GM23338 (cell line): Measurements from ENCODE around the gene CD2AP. TPM values are rescaled to one million over a fixed set of nuclear protein-coding genes. Genes with fewer than 3 reads are reported as not detected.
"Not testable (repeated sequence)": the region's sequence is repeated elsewhere in the genome, so short reads cannot be mapped to it uniquely, and the experiment has no call there.

ENCODE experiments used
- ATAC-seq: fragments of 200-7000 bp; cut with Tn5 transposase; 3 replicates; pipeline ENCODE4 v1.9.1; 2020
- DNase-seq: peaks from one replicate; pipeline ENCODE4 v3.0.0-alpha.2; 2015; ENCODE audit warnings: low spot score
- H2AFZ ChIP-seq: fragments of 200-600 bp; sonication (generic); 2 replicates; pipeline ENCODE4 v1.8.0; 2016; ENCODE audit warnings: antibody characterized with exemption, mild to moderate bottlenecking, moderate library complexity
- H3F3A ChIP-seq: fragments of 200-600 bp; sonication (generic); replicated peaks from 2 replicates; pipeline ENCODE4 v1.8.0; 2017; ENCODE audit warnings: antibody characterized with exemption, mixed run types, low read depth
- H3K27ac ChIP-seq: fragments of 200-600 bp; sonication (generic); 2 replicates; pipeline ENCODE4 v1.6.1; 2016; ENCODE audit warnings: low read depth
- H3K27me3 ChIP-seq: fragments of 200-600 bp; sonication (generic); 2 replicates; pipeline ENCODE4 v1.8.0; 2016; ENCODE audit warnings: mild to moderate bottlenecking, mixed run types, moderate library complexity; ENCODE audit not compliant: insufficient read depth
- H3K36me3 ChIP-seq: fragments of 200-600 bp; sonication (generic); 2 replicates; pipeline ENCODE4 v1.8.0; 2016; ENCODE audit warnings: mild to moderate bottlenecking; ENCODE audit not compliant: insufficient read depth
- H3K4me1 ChIP-seq: fragments of 200-600 bp; sonication (generic); 2 replicates; pipeline ENCODE4 v1.8.0; 2016; ENCODE audit warnings: mild to moderate bottlenecking, moderate library complexity; ENCODE audit not compliant: insufficient read depth
- H3K4me2 ChIP-seq: fragments of 200-600 bp; sonication (generic); 2 replicates; pipeline ENCODE4 v1.7.1; 2017; ENCODE audit warnings: mixed run types
- H3K4me3 ChIP-seq: fragments of 200-600 bp; sonication (generic); 2 replicates; pipeline ENCODE4 v1.6.1; 2016; ENCODE audit warnings: mixed run types
- H3K79me2 ChIP-seq: fragments of 200-600 bp; sonication (generic); replicated peaks from 2 replicates; pipeline ENCODE4 v1.8.0; 2017; ENCODE audit warnings: mild to moderate bottlenecking; ENCODE audit not compliant: insufficient read depth
- H3K9me2 ChIP-seq: fragments of 200-600 bp; sonication (generic); 2 replicates; pipeline ENCODE4 v1.8.0; 2017; ENCODE audit not compliant: insufficient read depth
- H4K20me1 ChIP-seq: fragments of 200-600 bp; sonication (generic); replicated peaks from 2 replicates; pipeline ENCODE4 v1.8.0; 2017; ENCODE audit warnings: mild to moderate bottlenecking; ENCODE audit not compliant: insufficient read depth
- H3K27ac Mint-ChIP-seq: 2 replicates; pipeline ENCODE4 v1.8.0; 2020; ENCODE audit warnings: inconsistent platforms, mild to moderate bottlenecking, moderate library complexity, mixed read lengths
- H3K27me3 Mint-ChIP-seq: 3 replicates; pipeline ENCODE4 v1.8.0; 2022; ENCODE audit warnings: low read depth, mild to moderate bottlenecking, moderate library complexity, mixed read lengths, inconsistent platforms; ENCODE audit not compliant: insufficient read depth, poor library complexity
- H3K36me3 Mint-ChIP-seq: 3 replicates; pipeline ENCODE4 v1.8.0; 2021; ENCODE audit warnings: low read depth, mild to moderate bottlenecking, inconsistent platforms, moderate library complexity, mixed read lengths
- H3K4me1 Mint-ChIP-seq: 3 replicates; pipeline ENCODE4 v1.8.0; 2020; ENCODE audit warnings: mild to moderate bottlenecking, inconsistent platforms, mixed read lengths
- H3K4me3 Mint-ChIP-seq: 3 replicates; pipeline ENCODE4 v1.8.0; 2021; ENCODE audit warnings: moderate library complexity, mild to moderate bottlenecking, inconsistent platforms, mixed read lengths
- H3K9me3 Mint-ChIP-seq: 3 replicates; pipeline ENCODE4 v1.8.0; 2020; ENCODE audit warnings: moderate library complexity, mild to moderate bottlenecking, inconsistent platforms, mixed read lengths
- NANOG ChIP-seq: IDR thresholded peaks from 2 replicates; pipeline ENCODE4 v1.6.1; 2016; ENCODE audit warnings: antibody characterized with exemption, borderline replicate concordance
- polyA plus RNA-seq: library from polyadenylated mRNA; unstranded; fragments of >200 nt; fragmentation: Nextera tagmentation; extraction: Ambion mirVana; gene quantifications from 2 replicates; pipeline ENCODE4 v1.2.1, GENCODE V29; 2016
- total RNA-seq: library from RNA; depleted of rRNA; stranded (reverse); fragments of >200 nt; shearing (Covaris generic); gene quantifications from 2 replicates; pipeline ENCODE4 v1.2.3, GENCODE V29; 2014

The CD2AP gene
- total and polyA plus RNA-seq, 2 experiments from 2014 or later = 38.0 to 93.2 TPM

DNA sequence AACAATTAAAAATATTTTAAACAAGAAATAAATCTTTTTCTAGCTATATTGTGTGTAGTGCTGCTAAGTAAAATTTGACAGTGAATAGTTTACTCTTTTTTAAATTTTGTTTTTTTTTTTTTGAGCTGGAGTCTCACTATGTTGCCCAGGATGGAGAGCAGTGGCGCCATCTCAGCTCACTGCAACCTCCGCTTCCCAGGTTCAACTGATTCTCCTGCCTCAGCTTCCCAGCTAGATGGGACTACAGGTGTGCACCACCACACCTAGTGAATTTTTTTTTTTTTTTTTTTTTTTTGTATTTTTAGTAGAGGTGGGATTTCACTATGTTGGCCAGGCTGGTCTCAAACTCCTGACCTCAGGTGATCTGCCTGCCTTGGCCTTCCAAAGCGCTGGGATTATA, 75.7 kb downstream of the CD2AP start:
- H3K27me3 ChIP-seq, ATAC-seq, H3K9me2 ChIP-seq, H3K36me3 ChIP-seq, H3K4me3 ChIP-seq, DNase-seq, H3K4me1 Mint-ChIP-seq, H3K27me3 Mint-ChIP-seq, H4K20me1 ChIP-seq, H2AFZ ChIP-seq, H3K4me3 Mint-ChIP-seq, H3F3A ChIP-seq, H3K4me2 ChIP-seq, H3K4me1 ChIP-seq, H3K27ac Mint-ChIP-seq, H3K27ac ChIP-seq: not testable (repeated sequence)
- Mint-ChIP-seq H3K36me3 (peaks cover 86% of the 10 kb centered on the region), H3K9me3 (peaks cover 17% of the 10 kb centered on the region; the same call in 2 of the 3 replicates)
- peaks cover 81% of the 10 kb centered on the region for H3K79me2 ChIP-seq

GRCh38 chr6:47556459-47556858, 78.9 kb downstream of the CD2AP start:
- not testable (repeated sequence) for H3K4me3 Mint-ChIP-seq, H3K4me2 ChIP-seq, ATAC-seq, H3K27me3 ChIP-seq, H4K20me1 ChIP-seq, H3K4me3 ChIP-seq, H3K27ac Mint-ChIP-seq, H3K36me3 ChIP-seq, H3K9me2 ChIP-seq, H3K27me3 Mint-ChIP-seq, H3K4me1 ChIP-seq, H2AFZ ChIP-seq, DNase-seq, H3K27ac ChIP-seq, H3F3A ChIP-seq, H3K4me1 Mint-ChIP-seq
- Mint-ChIP-seq H3K9me3 (peaks cover 17% of the 10 kb centered on the region; the same call in 2 of the 3 replicates), H3K36me3 (peaks cover 59% of the 10 kb centered on the region)
- H3K79me2 ChIP-seq = peaks cover 92% of the 10 kb centered on the region

- Histone ChIP-seq H4K20me1 (peaks cover 10% of the 10 kb centered on the region; the same call in 1 of the 2 replicates), H3K4me2 (no peak overlapping the region), H3K27me3 (no peaks in the 10 kb centered on the region), H3K4me3 (no peak overlapping the region), H3K9me2 (no peaks in the 10 kb centered on the region), H3K27ac (no peak overlapping the region), H3K36me3 (no peaks in the 10 kb centered on the region), H3F3A (no peaks in the 10 kb centered on the region), H3K79me2 (peaks cover 95% of the 10 kb centered on the region), H3K4me1 (no peaks in the 10 kb centered on the region; the same call in 1 of the 2 replicates), H2AFZ (no peak overlapping the region)
- Mint-ChIP-seq H3K4me1 (peaks cover 2% of the 10 kb centered on the region; the same call in 2 of the 3 replicates), H3K9me3 (no peaks in the 10 kb centered on the region; the same call in 2 of the 3 replicates), H3K27me3 (peaks cover 3% of the 10 kb centered on the region), H3K4me3 (no peak overlapping the region), H3K36me3 (peaks cover 11% of the 10 kb centered on the region; the same call in 2 of the 3 replicates), H3K27ac (no peak overlapping the region)
- no peak for TF ChIP-seq NANOG
- ATAC-seq (no peak), DNase-seq (no peak)
These were observed 85.6 kb downstream of the CD2AP start for GRCh38 chr6:47563162-47563561.

DNA sequence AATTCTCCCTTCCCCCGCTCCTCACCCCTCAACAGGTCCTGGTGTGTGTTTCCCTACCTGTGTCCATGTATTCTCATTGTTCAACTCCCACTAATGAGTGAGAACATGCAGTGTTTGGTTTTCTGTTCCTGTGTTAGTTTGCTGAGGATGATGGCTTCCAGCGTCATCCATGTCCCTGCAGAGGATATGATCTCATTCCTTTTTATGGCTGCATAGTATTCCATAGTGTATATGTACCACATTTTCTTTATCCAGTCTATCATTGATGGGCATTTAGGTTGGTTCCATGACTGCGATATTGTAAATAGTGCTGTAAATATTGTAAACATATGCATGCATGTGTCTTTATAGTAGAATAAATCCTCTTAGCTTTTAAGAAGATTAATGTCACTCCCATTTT, 89.0 kb downstream of the CD2AP start:
- H3K9me2 ChIP-seq, H2AFZ ChIP-seq, ATAC-seq, H3F3A ChIP-seq, H3K27ac ChIP-seq, H3K27ac Mint-ChIP-seq, H3K4me3 ChIP-seq, H3K4me2 ChIP-seq, H3K36me3 Mint-ChIP-seq, H3K9me3 Mint-ChIP-seq, H3K36me3 ChIP-seq, H3K4me1 ChIP-seq, H3K27me3 ChIP-seq, H3K4me3 Mint-ChIP-seq, H4K20me1 ChIP-seq, H3K27me3 Mint-ChIP-seq, DNase-seq: not testable (repeated sequence)
- H3K4me1 Mint-ChIP-seq = peaks cover 11% of the 10 kb centered on the region; the same call in 2 of the 3 replicates
- H3K79me2 ChIP-seq = peaks cover 95% of the 10 kb centered on the region
